IMR-90 (cell line): ENCODE data around the gene MAGI2. TPM values are rescaled to one million over a fixed set of nuclear protein-coding genes. Genes with fewer than 3 reads are reported as not detected.
A peak's percentile ranks its signal among the peaks of the same experiment; 100 is the strongest.

ENCODE experiments used
- ATAC-seq: fragments of 200-7000 bp; cut with Tn5 transposase; 2 replicates; pipeline ENCODE4 v1.9.1; 2020; ENCODE audit warnings: low read depth, mild to moderate bottlenecking, moderate library complexity
- BruUV-seq: library from RNA; stranded (reverse); fragments of 400-500 nt; replicated peaks from 2 replicates; lab custom pipeline; 2021; lab: Mats Ljungman, UMichigan
- CTCF ChIA-PET: fragments of 300-600 bp; formaldehyde crosslinking; extraction: SDS; loops from one replicate; lab custom pipeline; 2021; ENCODE audit warnings: antibody characterized with exemption; lab: Yijun Ruan, JAX
- POLR2A ChIA-PET: fragments of 300-600 bp; sonication (Branson Sonifier 250); formaldehyde crosslinking; loops from one replicate; lab custom pipeline; 2022; ENCODE audit warnings: antibody characterized with exemption; ENCODE audit not compliant: unreplicated experiment; lab: Charles Lee
- DNase-seq: peaks from one replicate; pipeline ENCODE4 v3.0.0; 2013
- H2AFZ ChIP-seq: replicated peaks from 2 replicates; pipeline ENCODE3; 2013; ENCODE audit warnings: low read length, mild to moderate bottlenecking; ENCODE audit not compliant: poor library complexity
- H2AK5ac ChIP-seq: 2 replicates; pipeline ENCODE4 v1.6.1; 2013; ENCODE audit warnings: low read depth, low read length, inconsistent platforms
- H2AK9ac ChIP-seq: replicated peaks from 2 replicates; pipeline ENCODE3; 2013; ENCODE audit warnings: mild to moderate bottlenecking, low read depth, low read length, moderate library complexity; ENCODE audit not compliant: poor library complexity
- H2BK120ac ChIP-seq: 2 replicates; pipeline ENCODE4 v1.6.1; 2013; ENCODE audit warnings: low read depth, low read length, inconsistent platforms
- H2BK15ac ChIP-seq: 3 replicates; pipeline ENCODE4 v1.6.1; 2013; ENCODE audit warnings: low read depth, low read length, inconsistent platforms
- H2BK20ac ChIP-seq: 2 replicates; pipeline ENCODE4 v1.6.1; 2013; ENCODE audit warnings: low read depth, mild to moderate bottlenecking, inconsistent platforms, low read length, moderate library complexity
- H2BK5ac ChIP-seq: 2 replicates; pipeline ENCODE4 v1.6.1; 2013; ENCODE audit warnings: mild to moderate bottlenecking, low read depth, low read length, inconsistent platforms; ENCODE audit not compliant: poor library complexity, severe bottlenecking
- H3K14ac ChIP-seq: replicated peaks from 2 replicates; pipeline ENCODE4 v1.6.1; 2013; ENCODE audit warnings: low read depth, low read length, inconsistent platforms
- H3K18ac ChIP-seq: 2 replicates; pipeline ENCODE4 v1.6.1; 2013; ENCODE audit warnings: low read depth, low read length, control low read depth
- H3K23ac ChIP-seq: 2 replicates; pipeline ENCODE4 v1.6.1; 2013; ENCODE audit warnings: low read depth, low read length, inconsistent platforms
- H3K27ac ChIP-seq: 2 replicates; pipeline ENCODE4 v1.5.1; 2013; ENCODE audit warnings: mild to moderate bottlenecking, control low read depth, low read length; ENCODE audit not compliant: insufficient read depth
- H3K27me3 ChIP-seq: 2 replicates; pipeline ENCODE4 v1.6.1; 2013; ENCODE audit warnings: low read length; ENCODE audit not compliant: control insufficient read depth, insufficient read depth
- H3K36me3 ChIP-seq: 2 replicates; pipeline ENCODE4 v1.6.1; 2013; ENCODE audit warnings: low read length, mixed read lengths; ENCODE audit not compliant: control insufficient read depth, insufficient read depth
- H3K4ac ChIP-seq: 2 replicates; pipeline ENCODE4 v1.6.1; 2013; ENCODE audit warnings: low read depth, low read length, inconsistent platforms
- H3K4me1 ChIP-seq: 2 replicates; pipeline ENCODE4 v1.6.1; 2013; ENCODE audit warnings: low read length, mixed read lengths; ENCODE audit not compliant: control insufficient read depth, insufficient read depth
- H3K4me2 ChIP-seq: 2 replicates; pipeline ENCODE4 v1.6.1; 2013; ENCODE audit warnings: low read depth, mild to moderate bottlenecking, control low read depth, low read length, moderate library complexity
- H3K4me3 ChIP-seq: 2 replicates; pipeline ENCODE4 v1.5.1; 2013; ENCODE audit warnings: low read depth, mild to moderate bottlenecking, control low read depth, low read length, moderate library complexity; ENCODE audit not compliant: insufficient read depth
- H3K56ac ChIP-seq: 2 replicates; pipeline ENCODE4 v1.6.1; 2013; ENCODE audit warnings: low read length, inconsistent platforms; ENCODE audit not compliant: insufficient read depth; ENCODE audit errors: extremely low read depth
- H3K79me1 ChIP-seq, 2 experiments: 2 replicates each; pipeline ENCODE4 v1.6.1; 2013; ENCODE audit warnings: low read length in 2 of 2, inconsistent platforms in 1 of 2, low read depth in 1 of 2
- H3K9ac ChIP-seq: 2 replicates; pipeline ENCODE4 v1.6.1; 2013; ENCODE audit warnings: low read depth, low read length, control low read depth
- H3K9me1 ChIP-seq: 2 replicates; pipeline ENCODE4 v1.6.1; 2013; ENCODE audit warnings: low read length, inconsistent platforms; ENCODE audit not compliant: insufficient read depth
- H3K9me3 ChIP-seq: 2 replicates; pipeline ENCODE4 v1.6.1; 2013; ENCODE audit warnings: low read length; ENCODE audit not compliant: control insufficient read depth, insufficient read depth
- H4K20me1 ChIP-seq: 2 replicates; pipeline ENCODE4 v1.6.1; 2013; ENCODE audit warnings: low read length, inconsistent platforms; ENCODE audit not compliant: insufficient read depth
- H4K5ac ChIP-seq: 2 replicates; pipeline ENCODE4 v1.6.1; 2013; ENCODE audit warnings: mild to moderate bottlenecking, low read depth, low read length, control low read depth
- H4K8ac ChIP-seq, 2 experiments: 2 replicates each; pipeline ENCODE4 v1.6.1; 2013; ENCODE audit warnings: low read depth in 2 of 2, low read length in 2 of 2, control low read depth in 1 of 2, inconsistent platforms in 1 of 2
- H4K91ac ChIP-seq: 2 replicates; pipeline ENCODE4 v1.6.1; 2013; ENCODE audit warnings: low read depth, low read length, inconsistent platforms; ENCODE audit not compliant: insufficient read depth
- BHLHE40 ChIP-seq: fragments of 150-350 bp; IDR thresholded peaks from 2 replicates; pipeline ENCODE4 v1.6.1; 2016; ENCODE audit warnings: mild to moderate bottlenecking, low read depth, low read length
- CEBPB ChIP-seq: IDR thresholded peaks from 2 replicates; pipeline ENCODE4 v1.6.1; 2012; ENCODE audit warnings: low read depth, low read length, improper control_type of control experiment
- CHD1 ChIP-seq: IDR thresholded peaks from 2 replicates; pipeline ENCODE4 v1.6.1; 2012; ENCODE audit warnings: low read depth, low read length, improper control_type of control experiment
- FOS ChIP-seq: fragments of 150-350 bp; IDR thresholded peaks from 2 replicates; pipeline ENCODE4 v1.6.1; 2016; ENCODE audit warnings: low read depth, low read length
- MAFK ChIP-seq: IDR thresholded peaks from 2 replicates; pipeline ENCODE4 v1.6.1; 2012; ENCODE audit warnings: low read depth, low read length, improper control_type of control experiment
- MAZ ChIP-seq: IDR thresholded peaks from 2 replicates; pipeline ENCODE4 v1.6.1; 2012; ENCODE audit warnings: low read depth, mild to moderate bottlenecking, low read length, improper control_type of control experiment, moderate library complexity, borderline replicate concordance
- MXI1 ChIP-seq: IDR thresholded peaks from 2 replicates; pipeline ENCODE4 v1.6.1; 2012; ENCODE audit warnings: low read depth, mild to moderate bottlenecking, low read length, moderate library complexity, borderline replicate concordance
- NFE2L2 ChIP-seq: fragments of 150-350 bp; IDR thresholded peaks from 2 replicates; pipeline ENCODE4 v1.6.1; 2016; ENCODE audit warnings: low read depth, mild to moderate bottlenecking, low read length
- POLR2A ChIP-seq: IDR thresholded peaks from 2 replicates; pipeline ENCODE4 v1.6.1; 2012; ENCODE audit warnings: mild to moderate bottlenecking, low read depth, low read length
- RAD21 ChIP-seq: IDR thresholded peaks from 2 replicates; pipeline ENCODE4 v1.6.1; 2012; ENCODE audit warnings: low read length, improper control_type of control experiment
- RCOR1 ChIP-seq: IDR thresholded peaks from 2 replicates; pipeline ENCODE4 v1.6.1; 2012; ENCODE audit warnings: mild to moderate bottlenecking, low read length, improper control_type of control experiment; ENCODE audit not compliant: insufficient replicate concordance
- RFX5 ChIP-seq: IDR thresholded peaks from 2 replicates; pipeline ENCODE4 v1.8.0; 2012; ENCODE audit warnings: low read depth, mild to moderate bottlenecking, low read length, moderate library complexity
- SMC3 ChIP-seq: fragments of 150-350 bp; IDR thresholded peaks from 2 replicates; pipeline ENCODE4 v1.6.1; 2016; ENCODE audit warnings: low read depth, mild to moderate bottlenecking, antibody characterized with exemption, low read length, moderate library complexity
- dilution Hi-C: fragments of 300-500 bp; cut with HindIII; formaldehyde crosslinking; loops from one replicate; pipeline ENCODE4 v1.14.3; 2018; ENCODE audit warnings: low sequenced_read_pairs; ENCODE audit not compliant: unreplicated experiment
- in situ Hi-C: fragments of 300-500 bp; cut with MboI; formaldehyde crosslinking; loops from 3 replicates; pipeline ENCODE4 v1.14.3; 2019; ENCODE audit warnings: low sequenced_read_pairs, inconsistent platforms, mixed read lengths
- intact Hi-C: fragments of 100-400 bp; cut with micrococcal nuclease; formaldehyde crosslinking; loops from 2 replicates; pipeline ENCODE4 v1.10.0; 2022
- polyA plus RNA-seq, 3 experiments: library from polyadenylated mRNA; depleted of rRNA; stranded (reverse); fragments of >200 nt; gene quantifications; 2 replicates each; pipeline ENCODE4 v1.2.3, GENCODE V29; 2012; ENCODE audit warnings: low replicate concordance in 1 of 3
- total RNA-seq: library from RNA; depleted of rRNA; stranded (reverse); fragments of >200 nt; gene quantifications from 2 replicates; pipeline ENCODE4 v1.2.3, GENCODE V29; 2012
- TF ChIP-seq, protein P1 (sequence below): fragments of 150-350 bp; IDR thresholded peaks from 2 replicates; pipeline ENCODE4 v1.6.1; 2016; ENCODE audit warnings: low read depth, mild to moderate bottlenecking, low read length, moderate library complexity, borderline replicate concordance
- TF ChIP-seq, protein P2 (sequence below): fragments of 150-350 bp; IDR thresholded peaks from 2 replicates; pipeline ENCODE4 v1.6.1; 2017; ENCODE audit warnings: mild to moderate bottlenecking, antibody characterized with exemption, low read length, low read depth
- TF ChIP-seq, protein P3 (sequence below): conservative IDR thresholded peaks from 2 replicates; pipeline ENCODE4 v1.5.1; 2012; ENCODE audit warnings: mild to moderate bottlenecking, low read depth, low read length, improper control_type of control experiment

Gene MAGI2
- total and polyA plus RNA-seq, 2 of the 4 experiments (the other 2 are of a cell fraction) = 2.5 to 17.9 TPM

DNA sequence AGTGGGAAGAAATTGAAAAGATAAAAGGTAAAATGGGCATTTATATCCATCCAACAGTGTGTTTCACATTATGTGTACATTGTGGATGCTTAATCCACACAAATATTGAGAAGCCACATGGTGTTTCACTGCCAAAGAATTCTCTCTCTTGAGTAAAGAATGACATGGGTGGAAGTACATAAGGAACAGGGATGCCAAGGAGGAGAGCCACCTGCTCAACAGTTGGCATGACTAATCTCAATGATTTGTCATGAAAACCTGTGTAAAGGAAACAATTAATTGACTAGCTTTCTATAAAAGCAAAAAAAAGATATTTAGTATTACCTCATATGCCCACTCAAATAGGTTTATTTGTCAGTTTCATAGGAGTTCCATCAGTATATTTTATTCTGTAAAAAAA is 43.1 kb downstream of the MAGI2 start:
- TF ChIP-seq CHD1 (no peak), RCOR1 (no peak), NFE2L2 (no peak), MAFK (no peak), SMC3 (no peak), FOS (no peak), BHLHE40 (no peak), RFX5 (no peak), MXI1 (no peak), RAD21 (no peak), MAZ (no peak), CEBPB (no peak), POLR2A (no peak)
- TF ChIP-seq, protein P1, sequence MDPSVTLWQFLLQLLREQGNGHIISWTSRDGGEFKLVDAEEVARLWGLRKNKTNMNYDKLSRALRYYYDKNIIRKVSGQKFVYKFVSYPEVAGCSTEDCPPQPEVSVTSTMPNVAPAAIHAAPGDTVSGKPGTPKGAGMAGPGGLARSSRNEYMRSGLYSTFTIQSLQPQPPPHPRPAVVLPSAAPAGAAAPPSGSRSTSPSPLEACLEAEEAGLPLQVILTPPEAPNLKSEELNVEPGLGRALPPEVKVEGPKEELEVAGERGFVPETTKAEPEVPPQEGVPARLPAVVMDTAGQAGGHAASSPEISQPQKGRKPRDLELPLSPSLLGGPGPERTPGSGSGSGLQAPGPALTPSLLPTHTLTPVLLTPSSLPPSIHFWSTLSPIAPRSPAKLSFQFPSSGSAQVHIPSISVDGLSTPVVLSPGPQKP = no peak
- TF ChIP-seq, protein P2, sequence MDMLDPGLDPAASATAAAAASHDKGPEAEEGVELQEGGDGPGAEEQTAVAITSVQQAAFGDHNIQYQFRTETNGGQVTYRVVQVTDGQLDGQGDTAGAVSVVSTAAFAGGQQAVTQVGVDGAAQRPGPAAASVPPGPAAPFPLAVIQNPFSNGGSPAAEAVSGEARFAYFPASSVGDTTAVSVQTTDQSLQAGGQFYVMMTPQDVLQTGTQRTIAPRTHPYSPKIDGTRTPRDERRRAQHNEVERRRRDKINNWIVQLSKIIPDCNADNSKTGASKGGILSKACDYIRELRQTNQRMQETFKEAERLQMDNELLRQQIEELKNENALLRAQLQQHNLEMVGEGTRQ = no peak
- TF ChIP-seq, protein P3, sequence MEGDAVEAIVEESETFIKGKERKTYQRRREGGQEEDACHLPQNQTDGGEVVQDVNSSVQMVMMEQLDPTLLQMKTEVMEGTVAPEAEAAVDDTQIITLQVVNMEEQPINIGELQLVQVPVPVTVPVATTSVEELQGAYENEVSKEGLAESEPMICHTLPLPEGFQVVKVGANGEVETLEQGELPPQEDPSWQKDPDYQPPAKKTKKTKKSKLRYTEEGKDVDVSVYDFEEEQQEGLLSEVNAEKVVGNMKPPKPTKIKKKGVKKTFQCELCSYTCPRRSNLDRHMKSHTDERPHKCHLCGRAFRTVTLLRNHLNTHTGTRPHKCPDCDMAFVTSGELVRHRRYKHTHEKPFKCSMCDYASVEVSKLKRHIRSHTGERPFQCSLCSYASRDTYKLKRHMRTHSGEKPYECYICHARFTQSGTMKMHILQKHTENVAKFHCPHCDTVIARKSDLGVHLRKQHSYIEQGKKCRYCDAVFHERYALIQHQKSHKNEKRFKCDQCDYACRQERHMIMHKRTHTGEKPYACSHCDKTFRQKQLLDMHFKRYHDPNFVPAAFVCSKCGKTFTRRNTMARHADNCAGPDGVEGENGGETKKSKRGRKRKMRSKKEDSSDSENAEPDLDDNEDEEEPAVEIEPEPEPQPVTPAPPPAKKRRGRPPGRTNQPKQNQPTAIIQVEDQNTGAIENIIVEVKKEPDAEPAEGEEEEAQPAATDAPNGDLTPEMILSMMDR = no peak
- H2AFZ ChIP-seq = no peak overlapping the region
- peak; percentile 27 for DNase-seq
- no peak overlapping the region for H3K4ac ChIP-seq
- no peak overlapping the region for H2BK120ac ChIP-seq
- no peaks in the 10 kb centered on the region; the same call in 1 of the 2 replicates for H4K20me1 ChIP-seq
- no peak overlapping the region for H3K4me2 ChIP-seq
- peaks cover 7 to 12% of the 10 kb centered on the region in 2 experiments for H3K79me1 ChIP-seq
- no peak overlapping the region for H4K91ac ChIP-seq
- H3K56ac ChIP-seq = no peak overlapping the region
- no peak overlapping the region for H2BK5ac ChIP-seq
- H4K8ac ChIP-seq = no peak overlapping the region
- ATAC-seq = peak; percentile 24; the same call in 1 of the 2 replicates
- H3K27me3 ChIP-seq = no peaks in the 10 kb centered on the region
- in situ Hi-C loops (no loop called here), dilution Hi-C loops (no loop called here), intact Hi-C loops (no loop called here)
- H3K4me3 ChIP-seq = no peak overlapping the region
- ChIA-PET POLR2A (no interaction called here), CTCF (no interaction called here)
- H2BK20ac ChIP-seq = no peak overlapping the region
- no peak overlapping the region for H3K9ac ChIP-seq
- H4K5ac ChIP-seq = no peak overlapping the region
- H3K27ac ChIP-seq = no peak overlapping the region
- H2BK15ac ChIP-seq = no peak overlapping the region
- no peak overlapping the region for H3K14ac ChIP-seq
- peaks cover 2% of the 10 kb centered on the region; the same call in 1 of the 2 replicates for H3K4me1 ChIP-seq
- no TSS peak for BruUV-seq
- no peak overlapping the region for H2AK9ac ChIP-seq
- H2AK5ac ChIP-seq = no peak overlapping the region
- no peak overlapping the region for H3K18ac ChIP-seq
- no peaks in the 10 kb centered on the region for H3K9me3 ChIP-seq
- H3K23ac ChIP-seq = no peak overlapping the region
- H3K9me1 ChIP-seq = no peaks in the 10 kb centered on the region
- no peaks in the 10 kb centered on the region for H3K36me3 ChIP-seq
